ENCODE measurements around the gene TUT1. TPM values are rescaled to one million over a fixed set of nuclear protein-coding genes. Genes with fewer than 3 reads are reported as not detected.

Gene TUT1
- total and polyA plus RNA-seq, 2 of the 4 experiments (the other 2 are of a cell fraction) = 4.3 to 10.1 TPM

- TF ChIP-seq MAFK (IDR thresholded peaks at IDR 0.05; ENCODE audit: low read depth, low read length) (no peak), FOS (IDR thresholded peaks at IDR 0.05; ENCODE audit: low read depth, low read length) (no peak), POLR2A (IDR thresholded peaks at IDR 0.05; ENCODE audit: low read depth, low read length) (peak; percentile 94), BHLHE40 (IDR thresholded peaks at IDR 0.05; ENCODE audit: low read depth, low read length) (peak; percentile 25; the same call in 1 of the 2 replicates), RAD21 (IDR thresholded peaks at IDR 0.05; ENCODE audit: low read length) (0 out of 2 replicates have a peak, but pooled peaks have one; percentile 4), NFE2L2 (IDR thresholded peaks at IDR 0.05; ENCODE audit: low read depth, low read length) (no peak)
Observed at GRCh38 chr11:62591448-62592145, at the start of gene TUT1 (continued).

GRCh38 chr11:62632492-62632891 is 41.2 kb upstream of the TUT1 start:
- Histone ChIP-seq H2AK9ac (replicated peaks; ENCODE audit: low read depth, low read length, poor library complexity) (no peak overlapping the region), H3K9me3 (ENCODE audit: control insufficient read depth, insufficient read depth, low read length) (no peaks in the 10 kb centered on the region), H3K36me3 (ENCODE audit: control insufficient read depth, insufficient read depth, low read length) (peaks cover 72% of the 10 kb centered on the region), H4K91ac (ENCODE audit: insufficient read depth, low read depth, low read length) (no peak overlapping the region), H4K5ac (ENCODE audit: low read depth, low read length) (no peak overlapping the region), H3K23ac (ENCODE audit: low read depth, low read length) (no peak overlapping the region), H2BK5ac (ENCODE audit: low read depth, low read length, poor library complexity, severe bottlenecking) (no peak overlapping the region), H3K9me1 (ENCODE audit: insufficient read depth, low read length) (peaks cover 5% of the 10 kb centered on the region; the same call in 1 of the 2 replicates), H3K14ac (replicated peaks; ENCODE audit: low read depth, low read length) (no peak overlapping the region), H3K9ac (ENCODE audit: low read depth, low read length) (no peak overlapping the region), H2BK20ac (ENCODE audit: low read depth, low read length) (no peak overlapping the region), H3K4ac (ENCODE audit: low read depth, low read length) (no peak overlapping the region), H2BK15ac (ENCODE audit: low read depth, low read length) (no peak overlapping the region), H3K56ac (ENCODE audit: extremely low read depth, insufficient read depth, low read length) (no peak overlapping the region), H3K4me1 (ENCODE audit: control insufficient read depth, insufficient read depth, low read length) (no peaks in the 10 kb centered on the region), H4K20me1 (ENCODE audit: insufficient read depth, low read length) (no peaks in the 10 kb centered on the region; the same call in 1 of the 2 replicates), H3K79me1 (ENCODE audit: low read depth in 1 of 2, low read length in 2 of 2) (peaks cover 30 to 41% of the 10 kb centered on the region in 2 experiments), H2AFZ (replicated peaks; ENCODE audit: low read length, poor library complexity) (no peak overlapping the region), H2BK120ac (ENCODE audit: low read depth, low read length) (no peak overlapping the region), H3K27me3 (ENCODE audit: control insufficient read depth, insufficient read depth, low read length) (no peaks in the 10 kb centered on the region), H3K4me2 (ENCODE audit: low read depth, low read length) (no peak overlapping the region), H4K8ac (ENCODE audit: low read depth in 2 of 2, low read length in 2 of 2) (no peak overlapping the region), H3K27ac (ENCODE audit: insufficient read depth, low read length) (no peak overlapping the region), H3K4me3 (ENCODE audit: insufficient read depth, low read depth, low read length) (no peak overlapping the region), H3K18ac (ENCODE audit: low read depth, low read length) (no peak overlapping the region), H2AK5ac (ENCODE audit: low read depth, low read length) (no peak overlapping the region)
- ChIA-PET CTCF (no interaction called here), POLR2A (ENCODE audit: unreplicated experiment) (no interaction called here)
- BruUV-seq (replicated peaks) = no TSS peak
- dilution Hi-C loops (cut with HindIII; ENCODE audit: low sequenced_read_pairs, unreplicated experiment) (no loop called here), intact Hi-C loops (cut with micrococcal nuclease) (no loop called here), in situ Hi-C loops (cut with MboI; ENCODE audit: low sequenced_read_pairs) (no loop called here)
- 96% methylated on average over 5 of the region's 6 CpGs; no CpG with 5 or more reads in 1 of the 2 experiments for WGBS, 2 experiments (ENCODE audit: extremely low coverage in 2 of 2, insufficient read length in 1 of 2)
- ATAC-seq (ENCODE audit: low read depth) (no peak), DNase-seq (no peak)
- no peak for TF ChIP-seq FOS (IDR thresholded peaks at IDR 0.05; ENCODE audit: low read depth, low read length)
- TF ChIP-seq ELK1 (IDR thresholded peaks at IDR 0.05; ENCODE audit: borderline replicate concordance, low read depth, low read length) = no peak
- TF ChIP-seq RFX5 (IDR thresholded peaks at IDR 0.05; ENCODE audit: low read depth, low read length) = no peak
- no peak for TF ChIP-seq MAZ (IDR thresholded peaks at IDR 0.05; ENCODE audit: borderline replicate concordance, low read depth, low read length)
- TF ChIP-seq BHLHE40 (IDR thresholded peaks at IDR 0.05; ENCODE audit: low read depth, low read length) = no peak
- TF ChIP-seq USF2 (IDR thresholded peaks at IDR 0.05; ENCODE audit: low read depth, low read length) = no peak
- no peak for TF ChIP-seq POLR2A (IDR thresholded peaks at IDR 0.05; ENCODE audit: low read depth, low read length)
- TF ChIP-seq CHD1 (IDR thresholded peaks at IDR 0.05; ENCODE audit: low read depth, low read length) = no peak
- TF ChIP-seq CEBPB (IDR thresholded peaks at IDR 0.05; ENCODE audit: low read depth, low read length) = no peak
- no peak for TF ChIP-seq MAFK (IDR thresholded peaks at IDR 0.05; ENCODE audit: low read depth, low read length)
- TF ChIP-seq MXI1 (IDR thresholded peaks at IDR 0.05; ENCODE audit: borderline replicate concordance, low read depth, low read length) = no peak
- no peak for TF ChIP-seq NFE2L2 (IDR thresholded peaks at IDR 0.05; ENCODE audit: low read depth, low read length)
- TF ChIP-seq RAD21 (IDR thresholded peaks at IDR 0.05; ENCODE audit: low read length) = no peak
- no peak for TF ChIP-seq RCOR1 (IDR thresholded peaks at IDR 0.05; ENCODE audit: insufficient replicate concordance, low read length)
